MM.1S (cell line): ENCODE data around the gene RICTOR.

ENCODE experiments used
- EZH2 ChIP-seq: fragments of 300-600 bp; sonication (generic); optimal IDR thresholded peaks from 2 replicates; pipeline ENCODE3; 2017; ENCODE audit warnings: low read depth, mild to moderate bottlenecking, antibody characterized with exemption, low read length, mixed read lengths
- EZH2phosphoT487 ChIP-seq: fragments of 300-600 bp; sonication (generic); IDR thresholded peaks from 2 replicates; pipeline ENCODE4 v1.6.1; 2018; ENCODE audit warnings: antibody characterized with exemption, low read length
- TF ChIP-seq, protein P1 (sequence below): fragments of 300-600 bp; sonication (generic); IDR thresholded peaks from 2 replicates; pipeline ENCODE4 v1.5.1; 2016; ENCODE audit warnings: antibody characterized with exemption, low read length, mixed read lengths

DNA sequence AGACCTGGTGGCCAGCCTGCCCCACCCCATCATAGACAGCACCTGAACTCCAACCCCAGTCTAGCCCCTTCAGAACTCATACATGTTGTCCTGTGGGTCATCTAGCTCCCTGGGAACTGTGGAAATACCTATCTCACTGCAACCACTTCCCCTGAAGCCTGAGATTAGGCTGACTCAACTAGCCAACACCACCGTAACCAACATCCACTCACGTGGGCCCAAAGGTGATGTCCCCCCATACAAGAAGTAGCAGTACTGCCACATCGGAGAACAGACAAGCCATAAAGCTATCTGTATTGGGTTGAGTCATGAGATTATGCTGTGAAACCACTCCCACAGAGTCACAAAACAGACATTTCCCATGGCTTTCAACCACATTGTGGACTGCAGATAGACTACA lies 181.8 kb downstream of the RICTOR start:
- TF ChIP-seq, protein P1, sequence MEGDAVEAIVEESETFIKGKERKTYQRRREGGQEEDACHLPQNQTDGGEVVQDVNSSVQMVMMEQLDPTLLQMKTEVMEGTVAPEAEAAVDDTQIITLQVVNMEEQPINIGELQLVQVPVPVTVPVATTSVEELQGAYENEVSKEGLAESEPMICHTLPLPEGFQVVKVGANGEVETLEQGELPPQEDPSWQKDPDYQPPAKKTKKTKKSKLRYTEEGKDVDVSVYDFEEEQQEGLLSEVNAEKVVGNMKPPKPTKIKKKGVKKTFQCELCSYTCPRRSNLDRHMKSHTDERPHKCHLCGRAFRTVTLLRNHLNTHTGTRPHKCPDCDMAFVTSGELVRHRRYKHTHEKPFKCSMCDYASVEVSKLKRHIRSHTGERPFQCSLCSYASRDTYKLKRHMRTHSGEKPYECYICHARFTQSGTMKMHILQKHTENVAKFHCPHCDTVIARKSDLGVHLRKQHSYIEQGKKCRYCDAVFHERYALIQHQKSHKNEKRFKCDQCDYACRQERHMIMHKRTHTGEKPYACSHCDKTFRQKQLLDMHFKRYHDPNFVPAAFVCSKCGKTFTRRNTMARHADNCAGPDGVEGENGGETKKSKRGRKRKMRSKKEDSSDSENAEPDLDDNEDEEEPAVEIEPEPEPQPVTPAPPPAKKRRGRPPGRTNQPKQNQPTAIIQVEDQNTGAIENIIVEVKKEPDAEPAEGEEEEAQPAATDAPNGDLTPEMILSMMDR = no peak
- TF ChIP-seq EZH2 (no peak), EZH2phosphoT487 (no peak)
